HFF-Myc (cell line): ENCODE measurements around the gene BLOC1S6.
A peak's percentile ranks its signal among the peaks of the same experiment; 100 is the strongest.

Experiments used
- DNase-seq: peaks from one replicate; pipeline ENCODE4 v3.0.0-alpha.2; 2011; ENCODE audit warnings: low read depth; ENCODE audit errors: extremely low read depth
- H3K4me3 ChIP-seq: replicated peaks from 2 replicates; pipeline ENCODE4 v1.5.1; 2011; ENCODE audit warnings: low read depth, mild to moderate bottlenecking, control low read depth, low read length
- CTCF ChIP-seq: IDR thresholded peaks from 2 replicates; pipeline ENCODE4 v1.5.1; 2012; ENCODE audit warnings: mild to moderate bottlenecking, low read depth, low read length, control low read depth; ENCODE audit errors: missing control alignments

The BLOC1S6 gene

GRCh38 chr15:45637141-45637540 lies 50.0 kb downstream of the BLOC1S6 start:
- DNase-seq: no peak
- H3K4me3 ChIP-seq: no peak overlapping the region
- TF ChIP-seq CTCF: no peak

GRCh38 chr15:45637552-45638033 lies 50.4 kb downstream of the BLOC1S6 start:
- DNase-seq: peak; percentile 57
- TF ChIP-seq CTCF: no peak

GRCh38 chr15:45640616-45641015 lies 53.4 kb downstream of the BLOC1S6 start:
- no peak for TF ChIP-seq CTCF

More at GRCh38 chr15:45637552-45638033, 50.4 kb downstream of the BLOC1S6 start:
- no peak overlapping the region for H3K4me3 ChIP-seq

GRCh38 chr15:45641374-45641781 lies 54.2 kb downstream of the BLOC1S6 start:
- DNase-seq: no peak
- no peak overlapping the region for H3K4me3 ChIP-seq
- TF ChIP-seq CTCF: no peak

More at GRCh38 chr15:45640616-45641015, 53.4 kb downstream of the BLOC1S6 start:
- peak; percentile 69 for DNase-seq
- no peak overlapping the region for H3K4me3 ChIP-seq

- no peak for DNase-seq
- no peak overlapping the region for H3K4me3 ChIP-seq
- TF ChIP-seq CTCF: no peak
Measured at GRCh38 chr15:45641999-45642932, 55.1 kb downstream of the BLOC1S6 start.

DNA sequence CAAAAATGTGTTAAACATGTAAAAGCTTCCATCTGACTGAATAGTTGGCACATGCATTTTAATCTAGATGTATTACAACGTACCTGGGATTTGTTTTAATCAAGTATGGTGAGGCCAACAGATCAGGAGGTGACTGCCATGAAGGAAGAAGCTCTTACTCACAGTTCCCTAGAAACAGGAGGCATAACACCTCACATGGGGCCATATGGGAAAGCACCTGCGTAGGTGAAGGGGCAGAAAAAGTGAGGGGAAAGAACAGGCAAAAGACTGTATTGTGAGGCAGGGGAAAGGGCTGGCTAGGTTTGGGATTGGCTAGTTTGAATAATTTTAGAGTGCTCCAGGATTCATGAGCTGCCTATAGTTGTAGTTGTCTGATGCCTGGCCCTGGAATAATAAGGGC lies 57.3 kb downstream of the BLOC1S6 start:
- TF ChIP-seq CTCF: no peak
- DNase-seq: no peak
- H3K4me3 ChIP-seq: no peak overlapping the region
